SK-N-SH treated with all-trans-retinoic acid at 6 μM for 48 hours (cell line): ENCODE results near the gene FXYD2.

Source experiments
- BACH2 ChIP-seq: fragments of 250-450 bp; sonication (Bioruptor Pico); IDR thresholded peaks from 2 replicates; pipeline ENCODE4 v1.9.0; 2021; ENCODE audit warnings: mild to moderate bottlenecking, borderline replicate concordance
- OSR1 ChIP-seq: fragments of 250-450 bp; sonication (Bioruptor Pico); IDR thresholded peaks from 2 replicates; pipeline ENCODE4 v1.8.0; 2022; ENCODE audit warnings: moderate library complexity, mild to moderate bottlenecking, inconsistent platforms
- PATZ1 ChIP-seq: fragments of 250-450 bp; sonication (Bioruptor Pico); IDR thresholded peaks from 2 replicates; pipeline ENCODE4 v1.8.0; 2020; ENCODE audit warnings: mild to moderate bottlenecking, moderate library complexity, borderline replicate concordance
- RARB ChIP-seq: fragments of 250-450 bp; sonication (Bioruptor Pico); IDR thresholded peaks from 2 replicates; pipeline ENCODE4 v1.8.0; 2021; ENCODE audit warnings: mild to moderate bottlenecking, moderate library complexity
- TF ChIP-seq, protein P1 (sequence below): fragments of 250-450 bp; sonication (Bioruptor Pico); IDR thresholded peaks from 2 replicates; pipeline ENCODE4 v1.5.0; 2020; ENCODE audit warnings: mild to moderate bottlenecking, moderate library complexity

GRCh38 chr11:117795638-117796455 is 28.7 kb downstream of the FXYD2 start:
- TF ChIP-seq OSR1 (CRISPR knock-in tag) (no peak), PATZ1 (CRISPR knock-in tag) (no peak), BACH2 (CRISPR knock-in tag) (no peak), RARB (CRISPR knock-in tag) (no peak)
- TF ChIP-seq, protein P1, sequence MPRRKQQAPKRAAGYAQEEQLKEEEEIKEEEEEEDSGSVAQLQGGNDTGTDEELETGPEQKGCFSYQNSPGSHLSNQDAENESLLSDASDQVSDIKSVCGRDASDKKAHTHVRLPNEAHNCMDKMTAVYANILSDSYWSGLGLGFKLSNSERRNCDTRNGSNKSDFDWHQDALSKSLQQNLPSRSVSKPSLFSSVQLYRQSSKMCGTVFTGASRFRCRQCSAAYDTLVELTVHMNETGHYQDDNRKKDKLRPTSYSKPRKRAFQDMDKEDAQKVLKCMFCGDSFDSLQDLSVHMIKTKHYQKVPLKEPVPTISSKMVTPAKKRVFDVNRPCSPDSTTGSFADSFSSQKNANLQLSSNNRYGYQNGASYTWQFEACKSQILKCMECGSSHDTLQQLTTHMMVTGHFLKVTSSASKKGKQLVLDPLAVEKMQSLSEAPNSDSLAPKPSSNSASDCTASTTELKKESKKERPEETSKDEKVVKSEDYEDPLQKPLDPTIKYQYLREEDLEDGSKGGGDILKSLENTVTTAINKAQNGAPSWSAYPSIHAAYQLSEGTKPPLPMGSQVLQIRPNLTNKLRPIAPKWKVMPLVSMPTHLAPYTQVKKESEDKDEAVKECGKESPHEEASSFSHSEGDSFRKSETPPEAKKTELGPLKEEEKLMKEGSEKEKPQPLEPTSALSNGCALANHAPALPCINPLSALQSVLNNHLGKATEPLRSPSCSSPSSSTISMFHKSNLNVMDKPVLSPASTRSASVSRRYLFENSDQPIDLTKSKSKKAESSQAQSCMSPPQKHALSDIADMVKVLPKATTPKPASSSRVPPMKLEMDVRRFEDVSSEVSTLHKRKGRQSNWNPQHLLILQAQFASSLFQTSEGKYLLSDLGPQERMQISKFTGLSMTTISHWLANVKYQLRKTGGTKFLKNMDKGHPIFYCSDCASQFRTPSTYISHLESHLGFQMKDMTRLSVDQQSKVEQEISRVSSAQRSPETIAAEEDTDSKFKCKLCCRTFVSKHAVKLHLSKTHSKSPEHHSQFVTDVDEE (CRISPR knock-in tag), result no peak
